ENCODE measurements around the gene CASP9. TPM values are rescaled to one million over a fixed set of nuclear protein-coding genes. Genes with fewer than 3 reads are reported as not detected.
A peak's percentile ranks its signal among the peaks of the same experiment; 100 is the strongest.
"Not testable (repeated sequence)": the region's sequence is repeated elsewhere in the genome, so short reads cannot be mapped to it uniquely, and the experiment has no call there.

CASP9 gene
- total and polyA plus RNA-seq, 3 experiments from 2014 or later: 9.2 to 9.8 (median 9.6) TPM

DNA sequence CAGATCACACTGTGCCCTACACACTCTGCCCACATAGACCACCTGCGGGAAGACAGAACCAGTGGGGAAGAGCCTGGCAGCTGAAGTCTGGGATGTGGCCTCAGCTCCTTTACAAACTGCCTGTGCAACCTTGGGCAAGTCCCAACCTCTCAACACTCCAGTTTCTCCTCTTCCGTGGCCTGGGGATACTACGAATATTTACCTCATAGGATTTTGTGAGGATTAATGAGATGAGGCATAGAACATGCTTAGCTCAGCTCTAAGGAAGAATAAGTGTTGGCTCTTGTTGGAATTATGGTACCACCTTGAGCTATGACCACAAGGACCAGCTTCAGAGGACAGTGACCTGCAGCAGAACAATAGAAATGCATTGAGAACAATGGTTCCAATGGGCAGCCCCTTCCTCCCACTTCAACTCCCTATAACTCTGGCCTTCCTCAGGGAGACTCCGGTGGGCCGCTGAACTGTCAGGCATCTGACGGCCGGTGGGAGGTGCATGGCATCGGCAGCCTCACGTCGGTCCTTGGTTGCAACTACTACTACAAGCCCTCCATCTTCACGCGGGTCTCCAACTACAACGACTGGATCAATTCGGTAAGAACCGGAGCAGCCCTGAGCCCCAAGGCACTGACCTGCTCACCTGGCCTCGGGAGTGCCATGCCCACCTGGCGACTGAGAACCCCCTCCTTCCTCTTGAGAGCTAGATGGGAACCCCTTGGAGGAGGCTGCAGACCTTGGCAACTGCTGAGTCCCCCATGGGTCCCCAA, 37.0 kb downstream of the CASP9 start:
- H3K4me3 Mint-ChIP-seq; H3K4me3 ChIP-seq (ENCODE audit: low read length): not testable (repeated sequence)

DNA sequence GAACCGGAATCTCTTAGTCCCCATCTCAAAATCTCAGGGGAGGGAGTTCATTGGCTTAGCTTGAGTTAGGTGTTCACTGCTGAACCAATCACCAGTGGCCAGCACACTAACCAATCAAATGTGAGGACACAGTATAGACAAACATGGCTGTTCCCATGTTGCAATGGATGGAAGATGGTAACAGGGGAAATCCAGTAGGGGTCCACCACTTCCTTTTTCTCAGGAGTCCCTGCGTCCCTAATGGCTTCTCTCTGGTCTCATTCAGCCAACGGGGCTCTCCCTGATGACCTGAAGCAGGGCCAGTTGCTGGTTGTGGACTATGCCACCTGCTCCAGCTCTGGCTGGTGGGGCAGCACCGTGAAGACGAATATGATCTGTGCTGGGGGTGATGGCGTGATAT, 38.4 kb downstream of the CASP9 start:
- no peak overlapping the region for H3K4me3 Mint-ChIP-seq
- H3K4me1 Mint-ChIP-seq: no peaks in the 10 kb centered on the region
- CTCF ChIA-PET: no interaction called here
- Histone ChIP-seq H3K36me3 (ENCODE audit: insufficient read depth, low read length) (no peaks in the 10 kb centered on the region), H3K9me3 (ENCODE audit: low read length) (no peaks in the 10 kb centered on the region), H3K4me1 (ENCODE audit: insufficient read depth, low read length) (no peaks in the 10 kb centered on the region), H3K27me3 (ENCODE audit: insufficient read depth, low read length, poor library complexity, severe bottlenecking) (no peaks in the 10 kb centered on the region), H3K27ac (ENCODE audit: low read depth, low read length) (no peak overlapping the region), H3K4me3 (ENCODE audit: low read length) (no peak overlapping the region)
- peak overlapping the region in 1 of 8 donors; percentile 42 for H3K27ac Mint-ChIP-seq
- H3K27me3 Mint-ChIP-seq: no peaks in the 10 kb centered on the region
- no peak for DNase-seq
- peaks cover 0 to 2% (median 0%) of the 10 kb centered on the region in 5 donors for H3K9me3 Mint-ChIP-seq
- POLR2A ChIA-PET: no interaction called here
- H3K36me3 Mint-ChIP-seq: peaks cover 7 to 31% (median 9%) of the 10 kb centered on the region in 3 donors

More for the DNA sequence above, 37.0 kb downstream of the CASP9 start:
- H3K36me3 Mint-ChIP-seq: peaks cover 7 to 37% (median 12%) of the 10 kb centered on the region in 3 donors
- CTCF ChIA-PET; H3K4me1 Mint-ChIP-seq; H3K27me3 Mint-ChIP-seq; H3K4me1 ChIP-seq (ENCODE audit: insufficient read depth, low read length); H3K9me3 Mint-ChIP-seq; H3K27me3 ChIP-seq (ENCODE audit: insufficient read depth, low read length, poor library complexity, severe bottlenecking); H3K27ac ChIP-seq (ENCODE audit: low read depth, low read length); H3K27ac Mint-ChIP-seq; DNase-seq; POLR2A ChIA-PET; H3K36me3 ChIP-seq (ENCODE audit: insufficient read depth, low read length); H3K9me3 ChIP-seq (ENCODE audit: low read length): not testable (repeated sequence)

DNA sequence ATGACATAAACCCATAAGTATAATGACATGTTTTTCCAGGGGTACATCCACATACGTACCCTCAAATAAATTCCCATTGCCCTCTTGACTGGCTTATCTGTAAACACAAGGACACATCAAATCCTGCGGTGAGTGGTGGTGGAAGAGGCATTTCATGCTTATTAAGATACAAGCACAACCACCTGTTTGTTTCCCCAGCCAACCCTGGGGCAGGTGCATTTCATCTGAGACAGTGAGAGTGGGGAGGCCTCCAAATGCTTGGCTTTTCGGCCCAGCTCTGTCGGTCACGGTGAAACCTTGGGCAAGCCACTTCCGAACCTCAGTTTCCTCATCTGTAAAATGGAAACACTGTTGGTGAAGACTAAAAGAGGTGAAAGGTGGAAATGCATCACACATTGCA, 39.6 kb downstream of the CASP9 start:
- H3K27me3 Mint-ChIP-seq; POLR2A ChIA-PET; H3K36me3 ChIP-seq (ENCODE audit: insufficient read depth, low read length); H3K9me3 Mint-ChIP-seq; H3K9me3 ChIP-seq (ENCODE audit: low read length); DNase-seq; H3K4me1 Mint-ChIP-seq; H3K27ac ChIP-seq (ENCODE audit: low read depth, low read length); H3K4me1 ChIP-seq (ENCODE audit: insufficient read depth, low read length); CTCF ChIA-PET; H3K27me3 ChIP-seq (ENCODE audit: insufficient read depth, low read length, poor library complexity, severe bottlenecking); H3K4me3 Mint-ChIP-seq; H3K4me3 ChIP-seq (ENCODE audit: low read length): not testable (repeated sequence)
- Mint-ChIP-seq H3K27ac (peak overlapping the region in 1 of 8 donors; percentile 61), H3K36me3 (peaks cover 6 to 26% (median 7%) of the 10 kb centered on the region in 3 donors)

DNA sequence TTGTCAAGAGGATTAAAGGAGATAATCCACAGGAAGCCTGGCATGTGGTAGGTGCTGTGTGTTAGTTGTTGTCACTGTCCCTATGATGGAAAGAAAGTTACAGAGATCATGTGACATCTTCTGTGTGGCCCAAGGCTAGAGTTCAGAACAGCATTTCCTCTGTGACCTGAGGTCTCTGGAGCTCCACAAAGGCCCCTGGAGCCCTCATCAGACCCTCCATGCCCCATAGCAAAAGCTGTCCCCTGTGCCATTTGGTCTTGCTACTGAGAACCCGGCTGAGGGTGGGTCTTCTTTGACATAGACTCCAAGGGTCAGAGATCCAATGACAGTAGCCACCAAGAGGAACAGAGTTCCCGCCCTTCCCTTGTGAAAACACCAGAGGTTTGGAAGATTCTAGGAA, 40.0 kb downstream of the CASP9 start:
- no peak for DNase-seq
- H3K4me3 ChIP-seq (ENCODE audit: low read length): no peak overlapping the region
- Mint-ChIP-seq H3K36me3 (peaks cover 4 to 22% (median 7%) of the 10 kb centered on the region in 3 donors), H3K4me3 (no peak overlapping the region), H3K27ac (peak overlapping the region in 1 of 8 donors; percentile 61), H3K9me3 (no peaks in the 10 kb centered on the region), H3K4me1 (no peaks in the 10 kb centered on the region), H3K27me3 (no peaks in the 10 kb centered on the region)
- ChIA-PET POLR2A (no interaction called here), CTCF (no interaction called here)
- no peaks in the 10 kb centered on the region for H3K9me3 ChIP-seq (ENCODE audit: low read length)
- no peaks in the 10 kb centered on the region for H3K4me1 ChIP-seq (ENCODE audit: insufficient read depth, low read length)
- H3K36me3 ChIP-seq (ENCODE audit: insufficient read depth, low read length): no peaks in the 10 kb centered on the region
- no peak overlapping the region for H3K27ac ChIP-seq (ENCODE audit: low read depth, low read length)
- no peaks in the 10 kb centered on the region for H3K27me3 ChIP-seq (ENCODE audit: insufficient read depth, low read length, poor library complexity, severe bottlenecking)

DNA sequence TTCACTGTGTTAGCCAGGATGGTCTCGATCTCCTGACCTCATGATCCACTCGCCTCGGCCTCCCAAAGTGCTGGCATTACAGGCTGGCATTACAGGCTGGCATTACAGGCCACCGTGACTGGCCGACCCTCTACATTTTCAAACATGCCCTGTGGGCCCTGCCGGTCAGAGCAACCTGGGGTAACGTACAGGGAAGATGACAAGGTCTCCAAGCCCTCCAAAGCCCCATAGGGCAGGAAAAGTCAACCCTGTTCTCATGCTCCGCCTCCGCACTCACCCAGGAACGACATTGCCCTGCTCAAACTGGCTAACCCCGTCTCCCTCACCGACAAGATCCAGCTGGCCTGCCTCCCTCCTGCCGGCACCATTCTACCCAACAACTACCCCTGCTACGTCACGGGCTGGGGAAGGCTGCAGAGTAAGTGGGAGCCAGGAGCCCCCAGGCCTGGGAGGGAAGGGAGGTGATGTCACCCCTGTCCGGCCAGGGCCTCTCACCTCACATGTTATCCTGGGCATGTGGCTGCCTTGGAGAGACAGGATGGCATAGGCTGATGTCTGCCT, 41.0 kb downstream of the CASP9 start:
- H3K27me3 ChIP-seq (ENCODE audit: insufficient read depth, low read length, poor library complexity, severe bottlenecking); H3K4me3 Mint-ChIP-seq; DNase-seq; H3K4me3 ChIP-seq (ENCODE audit: low read length); H3K4me1 Mint-ChIP-seq; H3K9me3 ChIP-seq (ENCODE audit: low read length); H3K4me1 ChIP-seq (ENCODE audit: insufficient read depth, low read length); H3K36me3 ChIP-seq (ENCODE audit: insufficient read depth, low read length); POLR2A ChIA-PET; H3K9me3 Mint-ChIP-seq; CTCF ChIA-PET; H3K27ac Mint-ChIP-seq; H3K27me3 Mint-ChIP-seq; H3K27ac ChIP-seq (ENCODE audit: low read depth, low read length): not testable (repeated sequence)
- peaks cover 4 to 17% (median 7%) of the 10 kb centered on the region in 3 donors for H3K36me3 Mint-ChIP-seq

DNA sequence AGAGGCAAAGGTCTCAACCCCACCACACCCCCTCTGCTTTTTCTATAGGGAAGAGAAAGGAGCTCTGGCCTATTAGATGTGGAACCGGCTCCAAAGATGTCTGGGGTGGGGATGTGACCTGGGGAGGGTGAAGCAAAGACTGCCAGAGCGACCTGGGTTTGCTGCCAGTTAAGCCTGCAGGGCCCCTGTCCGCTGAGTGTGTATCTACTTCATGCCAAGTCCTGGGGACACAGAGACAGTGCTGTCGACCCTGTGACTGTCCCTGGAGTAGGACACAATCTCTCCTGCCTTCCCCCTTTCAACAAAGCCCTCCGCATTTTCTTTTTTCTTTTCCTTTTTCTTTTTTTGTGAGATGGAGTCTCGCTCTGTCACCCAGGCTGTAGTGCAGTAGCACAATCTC, 41.6 kb downstream of the CASP9 start:
- DNase-seq; H3K4me3 ChIP-seq (ENCODE audit: low read length); POLR2A ChIA-PET; H3K9me3 Mint-ChIP-seq; H3K4me1 Mint-ChIP-seq; H3K27ac Mint-ChIP-seq; H3K27ac ChIP-seq (ENCODE audit: low read depth, low read length); H3K36me3 ChIP-seq (ENCODE audit: insufficient read depth, low read length); H3K4me3 Mint-ChIP-seq; H3K4me1 ChIP-seq (ENCODE audit: insufficient read depth, low read length); H3K9me3 ChIP-seq (ENCODE audit: low read length); H3K27me3 ChIP-seq (ENCODE audit: insufficient read depth, low read length, poor library complexity, severe bottlenecking); H3K27me3 Mint-ChIP-seq; CTCF ChIA-PET: not testable (repeated sequence)
- H3K36me3 Mint-ChIP-seq: peaks cover 4 to 17% (median 7%) of the 10 kb centered on the region in 3 donors

DNA sequence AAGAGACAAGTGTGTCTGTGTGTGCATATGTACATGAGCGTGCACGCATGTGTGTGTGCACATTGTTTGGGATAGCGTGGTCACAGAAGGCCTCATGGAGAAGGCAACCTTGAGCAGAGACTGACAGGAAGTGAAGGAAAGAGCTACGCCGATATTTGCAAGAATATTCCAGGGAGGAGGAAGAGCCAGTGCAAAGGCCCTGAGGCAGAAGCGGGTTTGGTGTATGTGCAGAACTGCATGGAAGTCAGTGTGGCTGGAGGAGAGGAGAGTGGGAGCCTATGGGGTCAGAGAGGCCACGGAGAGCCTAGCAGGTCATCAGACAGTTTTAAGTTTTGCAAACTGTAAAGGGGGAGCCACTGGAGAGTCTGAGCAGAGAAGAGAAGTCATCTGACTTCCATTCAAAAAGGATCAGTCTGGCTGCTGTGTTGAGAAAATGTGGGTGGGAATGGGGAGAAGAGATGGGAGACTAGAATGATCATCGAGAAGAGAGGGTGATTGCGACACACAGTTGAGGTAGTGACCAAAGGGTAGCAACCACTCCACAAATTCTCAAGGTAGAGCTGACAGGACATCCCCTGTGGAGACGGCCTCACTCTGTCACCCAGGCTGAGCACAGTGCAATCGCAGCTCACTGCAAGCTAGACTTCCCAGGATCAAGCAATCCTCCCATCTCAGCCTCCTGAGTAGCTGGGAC, 44.2 kb downstream of the CASP9 start:
- peaks cover 0 to 2% of the 10 kb centered on the region in 2 donors for H3K27me3 Mint-ChIP-seq
- H3K9me3 ChIP-seq (ENCODE audit: low read length): no peaks in the 10 kb centered on the region
- no peak overlapping the region for H3K4me3 ChIP-seq (ENCODE audit: low read length)
- H3K36me3 ChIP-seq (ENCODE audit: insufficient read depth, low read length): no peaks in the 10 kb centered on the region
- no peak overlapping the region for H3K27ac Mint-ChIP-seq
- ChIA-PET CTCF (no interaction called here), POLR2A (no interaction called here)
- no peak for DNase-seq
- H3K4me1 Mint-ChIP-seq: no peaks in the 10 kb centered on the region
- H3K9me3 Mint-ChIP-seq: no peaks in the 10 kb centered on the region
- H3K27me3 ChIP-seq (ENCODE audit: insufficient read depth, low read length, poor library complexity, severe bottlenecking): no peaks in the 10 kb centered on the region
- H3K27ac ChIP-seq (ENCODE audit: low read depth, low read length): no peak overlapping the region
- H3K4me1 ChIP-seq (ENCODE audit: insufficient read depth, low read length): no peaks in the 10 kb centered on the region
- peaks cover 0 to 4% (median 1%) of the 10 kb centered on the region in 3 donors for H3K36me3 Mint-ChIP-seq
- H3K4me3 Mint-ChIP-seq: no peak overlapping the region

DNA sequence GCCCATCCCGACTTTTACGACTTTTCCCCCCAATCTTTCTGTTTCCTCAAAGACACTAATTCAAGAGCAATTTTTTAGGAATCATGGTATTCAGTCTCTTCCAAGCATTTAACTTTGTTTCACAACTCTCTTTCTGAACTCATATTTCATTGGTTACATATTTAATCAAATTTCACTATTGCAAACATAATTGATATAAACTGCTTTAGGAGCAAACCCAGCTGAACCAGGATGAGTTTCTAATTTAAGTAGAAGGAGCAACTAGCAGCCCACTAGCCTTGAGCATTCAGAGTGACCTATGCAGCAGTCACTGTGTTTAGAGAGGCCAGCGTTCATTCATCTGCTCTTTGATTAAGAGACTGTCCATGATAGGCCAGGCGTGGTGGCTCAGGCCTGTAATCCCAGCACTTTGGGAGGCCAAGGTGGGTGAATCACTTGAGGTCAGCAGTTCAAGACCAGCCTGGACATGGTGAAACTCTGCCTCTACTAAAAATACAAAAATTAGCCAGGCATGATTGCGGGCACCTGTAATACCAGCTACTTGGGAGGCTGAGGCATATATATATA, 46.3 kb downstream of the CASP9 start:
- no peaks in the 10 kb centered on the region for H3K4me1 Mint-ChIP-seq
- no peak overlapping the region for H3K27ac Mint-ChIP-seq
- Histone ChIP-seq H3K27me3 (ENCODE audit: insufficient read depth, low read length, poor library complexity, severe bottlenecking) (no peaks in the 10 kb centered on the region), H3K27ac (ENCODE audit: low read depth, low read length) (no peak overlapping the region), H3K9me3 (ENCODE audit: low read length) (no peaks in the 10 kb centered on the region), H3K4me1 (ENCODE audit: insufficient read depth, low read length) (no peaks in the 10 kb centered on the region), H3K4me3 (ENCODE audit: low read length) (no peak overlapping the region), H3K36me3 (ENCODE audit: insufficient read depth, low read length) (no peaks in the 10 kb centered on the region)
- ChIA-PET CTCF (no interaction called here), POLR2A (no interaction called here)
- DNase-seq: no peak
- no peak overlapping the region for H3K4me3 Mint-ChIP-seq
- H3K36me3 Mint-ChIP-seq: peaks cover 0 to 2% (median 0%) of the 10 kb centered on the region in 3 donors
- H3K9me3 Mint-ChIP-seq: no peaks in the 10 kb centered on the region
- peaks cover 0 to 2% of the 10 kb centered on the region in 2 donors for H3K27me3 Mint-ChIP-seq

Measured in CD8-positive, alpha-beta memory T cell (primary cell).